ENCODE results near the gene TPI1.

GRCh38 chr12:6819106-6820030 is 48.0 kb upstream of the TPI1 start:
- no peak for TF ChIP-seq CTCF (IDR thresholded peaks at IDR 0.05)
- no peak for TF ChIP-seq POLR2A (IDR thresholded peaks at IDR 0.05; ENCODE audit: low read depth)
- no peak for TF ChIP-seq EP300 (IDR thresholded peaks at IDR 0.05)

Data from esophagus muscularis mucosa (tissue), 4 donors.